Spleen (tissue), 11 donors: ENCODE measurements around the gene CCDC192. TPM values are rescaled to one million over a fixed set of nuclear protein-coding genes. Genes with fewer than 3 reads are reported as not detected.

ENCODE experiments used
- DNase-seq: peaks from one replicate; pipeline ENCODE4 v3.0.0-alpha.2; 2020
- H3K27ac ChIP-seq, 8 donors: fragments of 200-600 bp; sonication (generic) in 7 of 8; 1 replicate in 4 of 8; 2 replicates in 4 of 8; pipeline versions ENCODE4 v1.5.0 to v1.8.0; 2016 to 2021; ENCODE audit warnings: inconsistent platforms in 4 of 8, mild to moderate bottlenecking in 4 of 8, moderate library complexity in 1 of 8
- H3K27me3 ChIP-seq, 7 donors: fragments of 200-600 bp; sonication (generic) in 6 of 7; replicated peaks in 1 of 7; 1 replicate in 4 of 7; 2 replicates in 3 of 7; pipeline versions ENCODE4 v1.5.0 to v1.8.0; 2016 to 2021; ENCODE audit warnings: inconsistent platforms in 3 of 7, mild to moderate bottlenecking in 1 of 7
- H3K36me3 ChIP-seq, 6 donors: fragments of 200-600 bp; sonication (generic) in 5 of 6; 1 replicate in 4 of 6; 2 replicates in 2 of 6; pipeline versions ENCODE4 v1.5.0 to v1.8.0; 2016 to 2021; ENCODE audit warnings: inconsistent platforms in 2 of 6
- H3K4me1 ChIP-seq, 6 donors: fragments of 200-600 bp; sonication (generic) in 5 of 6; 1 replicate in 3 of 6; 2 replicates in 3 of 6; pipeline versions ENCODE4 v1.5.0 to v1.8.0; 2016 to 2021; ENCODE audit warnings: inconsistent platforms in 3 of 6
- H3K4me3 ChIP-seq, 8 donors: fragments of 200-600 bp; sonication (generic) in 7 of 8; 1 replicate in 4 of 8; 2 replicates in 4 of 8; pipeline versions ENCODE4 v1.5.0 to v1.8.0; 2016 to 2021; ENCODE audit warnings: inconsistent platforms in 4 of 8, mild to moderate bottlenecking in 4 of 8, moderate library complexity in 2 of 8
- H3K9me3 ChIP-seq, 8 donors: fragments of 200-600 bp; sonication (generic) in 7 of 8; 1 replicate in 4 of 8; 2 replicates in 4 of 8; pipeline versions ENCODE4 v1.5.0 to v1.8.0; 2016 to 2021; ENCODE audit warnings: inconsistent platforms in 4 of 8
- CTCF ChIP-seq, 11 experiments: fragments of 200-600 bp in 7 of 11; fragments of 450-650 bp in 4 of 11; sonication (generic) in 4 of 11; IDR thresholded peaks in 8 of 11; conservative IDR thresholded peaks in 3 of 11; 1 replicate in 7 of 11; 2 replicates in 4 of 11; pipeline versions ENCODE4 v1.4.0 to v1.8.0; 2016 to 2021; ENCODE audit warnings: antibody characterized with exemption in 11 of 11, inconsistent platforms in 4 of 11, mild to moderate bottlenecking in 1 of 11
- POLR2A ChIP-seq, 3 donors: fragments of 450-650 bp; IDR thresholded peaks; one replicate each; pipeline ENCODE4 v1.5.1; 2017; ENCODE audit warnings: antibody characterized with exemption in 3 of 3, mild to moderate bottlenecking in 1 of 3
- POLR2AphosphoS5 ChIP-seq, 3 donors: sonication (generic); formaldehyde crosslinking; IDR thresholded peaks; one replicate each; pipeline ENCODE4 v1.5.1; 2017; ENCODE audit warnings: antibody characterized with exemption in 3 of 3
- WGBS, 5 donors: extraction: QIAGEN DNeasy Blood & Tissue Kit in 3 of 5; methylation state at CpG; one replicate each; pipeline versions ENCODE4 v1.1.5 to v1.1.7; 2013 to 2018; 5-methylcytosine and 5-hydroxymethylcytosine counted together
- intact Hi-C: fragments of 100-400 bp; cut with DNase I; formaldehyde crosslinking; loops from one replicate; pipeline ENCODE4 v1.15.0; 2023; ENCODE audit warnings: low total_unique reads
- polyA plus RNA-seq, 3 donors: library from polyadenylated mRNA; stranded (reverse); fragments of 200-250 nt; gene quantifications; one replicate each; pipeline ENCODE4 v1.2.1, GENCODE V29; 2013
- total RNA-seq, 7 donors: library from RNA; depleted of rRNA in 3 of 7; stranded (reverse); fragments of >200 nt in 3 of 7; fragmentation: NEBNext Ultra II Directional in 4 of 7; extraction: Animal tissue kit (Norgen Biotek cat#: 25700) in 4 of 7; gene quantifications; one replicate each; pipeline versions ENCODE4 v1.1.0 to v1.2.1, GENCODE V29; 2016 to 2021
- donor health status: healthy with polysubstance abuse.
- donor health status: DM: no; HTN: no; CAD: no; lungs with moderate emphysema.
- donor health status: DM: no; HTN: no; CAD: no.
- donor health status: Bipolar disorder and iron deficiency.
- donor health status: healthy.
- donor health status: DM: no; HTN: no; CAD: no.
- donor health status: DM: yes; HTN: yes; CAD: no.

CCDC192 gene
- total and polyA plus RNA-seq, 10 donors: not detected

- Histone ChIP-seq H3K4me1 (no peaks in the 10 kb centered on the region), H3K4me3 (no peak overlapping the region), H3K9me3 (no peaks in the 10 kb centered on the region), H3K36me3 (no peaks in the 10 kb centered on the region), H3K27ac (no peak overlapping the region), H3K27me3 (no peaks in the 10 kb centered on the region)
- 82 to 96% (median 86%) methylated on average over 1 of the region's 1 CpG for WGBS, 5 donors
- TF ChIP-seq POLR2A (IDR thresholded peaks at IDR 0.05) (no peak), POLR2AphosphoS5 (IDR thresholded peaks at IDR 0.05) (no peak), CTCF (IDR thresholded peaks at IDR 0.05 in 8 of 11, conservative IDR thresholded peaks at IDR 0.05 in 3 of 11) (no peak)
- intact Hi-C loops: loop anchor here (10.0 kb wide), 1 partner anchor 300 kb away; no protein-coding TSS in a partner anchor
- no peak for DNase-seq
These were observed 162.1 kb downstream of the CCDC192 start for GRCh38 chr5:127865273-127865672.

GRCh38 chr5:127867022-127867783 is 164.0 kb downstream of the CCDC192 start:
- H3K27me3 ChIP-seq: no peaks in the 10 kb centered on the region
- H3K4me3 ChIP-seq: no peak overlapping the region
- no peaks in the 10 kb centered on the region for H3K4me1 ChIP-seq
- WGBS, 5 donors: 50 to 65% (median 57%) methylated on average over 6 of the region's 6 CpGs
- H3K9me3 ChIP-seq: no peaks in the 10 kb centered on the region
- no peaks in the 10 kb centered on the region for H3K36me3 ChIP-seq
- TF ChIP-seq CTCF (IDR thresholded peaks at IDR 0.05 in 8 of 11, conservative IDR thresholded peaks at IDR 0.05 in 3 of 11) (no peak), POLR2AphosphoS5 (IDR thresholded peaks at IDR 0.05) (no peak), POLR2A (IDR thresholded peaks at IDR 0.05) (no peak)
- H3K27ac ChIP-seq: no peak overlapping the region
- intact Hi-C loops: loop anchor here (10.0 kb wide), 1 partner anchor 302 kb away; no protein-coding TSS in a partner anchor
- DNase-seq: no peak

- Histone ChIP-seq H3K9me3 (no peaks in the 10 kb centered on the region), H3K27me3 (no peaks in the 10 kb centered on the region), H3K27ac (no peak overlapping the region), H3K4me3 (no peak overlapping the region), H3K4me1 (peaks cover 0 to 5% (median 0%) of the 10 kb centered on the region in 6 donors), H3K36me3 (no peaks in the 10 kb centered on the region)
- TF ChIP-seq CTCF (IDR thresholded peaks at IDR 0.05 in 8 of 11, conservative IDR thresholded peaks at IDR 0.05 in 3 of 11) (no peak), POLR2A (IDR thresholded peaks at IDR 0.05) (no peak), POLR2AphosphoS5 (IDR thresholded peaks at IDR 0.05) (no peak)
- intact Hi-C loops: loop anchor here (10.0 kb wide), 1 partner anchor 334 kb away; no protein-coding TSS in a partner anchor
- 59 to 82% (median 78%) methylated on average over 4 of the region's 4 CpGs for WGBS, 5 donors
- no peak for DNase-seq
These were observed 167.7 kb downstream of the CCDC192 start for GRCh38 chr5:127870914-127871313.

GRCh38 chr5:127871503-127872153 is 168.4 kb downstream of the CCDC192 start:
- DNase-seq: no peak
- H3K4me3 ChIP-seq: no peak overlapping the region
- 49 to 77% (median 63%) methylated on average over 8 of the region's 8 CpGs for WGBS, 5 donors
- H3K27me3 ChIP-seq: no peaks in the 10 kb centered on the region
- peaks cover 0 to 5% (median 0%) of the 10 kb centered on the region in 6 donors for H3K4me1 ChIP-seq
- no peaks in the 10 kb centered on the region for H3K9me3 ChIP-seq
- no peak for TF ChIP-seq POLR2AphosphoS5 (IDR thresholded peaks at IDR 0.05)
- TF ChIP-seq CTCF (IDR thresholded peaks at IDR 0.05 in 8 of 11, conservative IDR thresholded peaks at IDR 0.05 in 3 of 11): no peak
- no peak for TF ChIP-seq POLR2A (IDR thresholded peaks at IDR 0.05)
- intact Hi-C loops: loop anchor here (10.0 kb wide), 1 partner anchor 333 kb away; no protein-coding TSS in a partner anchor
- H3K27ac ChIP-seq: no peak overlapping the region
- no peaks in the 10 kb centered on the region for H3K36me3 ChIP-seq
